HL-60 (cell line): ENCODE data around the gene FBXO48.

Source experiments
- POLR2AphosphoS5 ChIP-seq: IDR thresholded peaks from 2 replicates; pipeline ENCODE4 v1.6.1; 2012; ENCODE audit warnings: low read depth
- TF ChIP-seq, protein P1 (sequence below): IDR thresholded peaks from one replicate; pipeline ENCODE4 v1.5.1; 2011; ENCODE audit warnings: low read length, control low read depth, inconsistent platforms; ENCODE audit not compliant: insufficient read depth

DNA sequence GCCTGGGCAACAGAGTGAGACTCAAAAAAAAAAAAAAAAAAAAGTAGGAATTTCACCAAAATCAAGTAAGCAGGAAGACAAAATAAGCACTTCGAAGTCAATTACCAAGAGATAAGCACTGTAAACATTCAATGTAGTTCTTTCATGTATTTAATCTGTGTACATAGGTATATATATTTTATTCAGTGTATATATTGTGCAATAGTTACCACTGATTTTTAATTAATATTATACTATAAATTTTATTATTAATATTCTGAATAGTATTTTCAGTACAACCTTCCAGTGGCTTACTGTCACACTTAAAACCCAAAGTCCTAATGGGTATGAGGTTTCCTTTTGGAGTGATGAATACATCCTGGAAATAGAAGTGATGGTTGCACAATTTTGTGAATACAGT, 9.4 kb upstream of the FBXO48 start:
- TF ChIP-seq, protein P1, sequence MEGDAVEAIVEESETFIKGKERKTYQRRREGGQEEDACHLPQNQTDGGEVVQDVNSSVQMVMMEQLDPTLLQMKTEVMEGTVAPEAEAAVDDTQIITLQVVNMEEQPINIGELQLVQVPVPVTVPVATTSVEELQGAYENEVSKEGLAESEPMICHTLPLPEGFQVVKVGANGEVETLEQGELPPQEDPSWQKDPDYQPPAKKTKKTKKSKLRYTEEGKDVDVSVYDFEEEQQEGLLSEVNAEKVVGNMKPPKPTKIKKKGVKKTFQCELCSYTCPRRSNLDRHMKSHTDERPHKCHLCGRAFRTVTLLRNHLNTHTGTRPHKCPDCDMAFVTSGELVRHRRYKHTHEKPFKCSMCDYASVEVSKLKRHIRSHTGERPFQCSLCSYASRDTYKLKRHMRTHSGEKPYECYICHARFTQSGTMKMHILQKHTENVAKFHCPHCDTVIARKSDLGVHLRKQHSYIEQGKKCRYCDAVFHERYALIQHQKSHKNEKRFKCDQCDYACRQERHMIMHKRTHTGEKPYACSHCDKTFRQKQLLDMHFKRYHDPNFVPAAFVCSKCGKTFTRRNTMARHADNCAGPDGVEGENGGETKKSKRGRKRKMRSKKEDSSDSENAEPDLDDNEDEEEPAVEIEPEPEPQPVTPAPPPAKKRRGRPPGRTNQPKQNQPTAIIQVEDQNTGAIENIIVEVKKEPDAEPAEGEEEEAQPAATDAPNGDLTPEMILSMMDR: no peak
- no peak for TF ChIP-seq POLR2AphosphoS5
